MCF 10A (cell line): Measurements from ENCODE around the gene PPP1R15A. TPM values are rescaled to one million over a fixed set of nuclear protein-coding genes. Genes with fewer than 3 reads are reported as not detected.
"Not testable (repeated sequence)": the region's sequence is repeated elsewhere in the genome, so short reads cannot be mapped to it uniquely, and the experiment has no call there.

Experiments used
- BruUV-seq: library from RNA; stranded (reverse); fragments of 400-500 nt; replicated peaks from 2 replicates; lab custom pipeline; 2021; lab: Mats Ljungman, UMichigan
- CTCF ChIA-PET: fragments of 300-600 bp; sonication (Branson Sonifier 250); formaldehyde crosslinking; extraction: SDS; loops from one replicate; lab custom pipeline; 2021; ENCODE audit warnings: antibody characterized with exemption, inconsistent platforms; lab: Yijun Ruan, JAX
- POLR2A ChIA-PET: fragments of 300-600, 350-650 bp; sonication (Branson Sonifier 250); formaldehyde crosslinking; extraction: SDS; loops from one replicate; lab custom pipeline; 2020; ENCODE audit warnings: antibody characterized with exemption, inconsistent platforms; lab: Yijun Ruan, JAX
- DNase-seq: peaks from one replicate; pipeline ENCODE4 v3.0.0-alpha.2; 2018; ENCODE audit not compliant: unreplicated experiment
- H3K27ac Mint-ChIP-seq: one replicate; pipeline ENCODE4 v1.8.0; 2022; ENCODE audit warnings: mild to moderate bottlenecking, low read depth, mixed read lengths; ENCODE audit not compliant: unreplicated experiment
- H3K27me3 Mint-ChIP-seq: one replicate; pipeline ENCODE4 v1.8.0; 2022; ENCODE audit warnings: mixed read lengths; ENCODE audit not compliant: insufficient read depth, unreplicated experiment
- H3K36me3 Mint-ChIP-seq: one replicate; pipeline ENCODE4 v1.8.0; 2022; ENCODE audit warnings: mild to moderate bottlenecking, moderate library complexity, mixed read lengths; ENCODE audit not compliant: insufficient read depth, unreplicated experiment
- H3K4me1 Mint-ChIP-seq: one replicate; pipeline ENCODE4 v1.8.0; 2022; ENCODE audit warnings: mixed read lengths; ENCODE audit not compliant: insufficient read depth, unreplicated experiment
- H3K4me3 Mint-ChIP-seq: one replicate; pipeline ENCODE4 v1.8.0; 2022; ENCODE audit warnings: mild to moderate bottlenecking, moderate library complexity, mixed read lengths; ENCODE audit not compliant: unreplicated experiment
- H3K9me3 Mint-ChIP-seq: one replicate; pipeline ENCODE4 v1.8.0; 2022; ENCODE audit warnings: mixed read lengths; ENCODE audit not compliant: unreplicated experiment
- intact Hi-C: fragments of 100-400 bp; cut with micrococcal nuclease; formaldehyde crosslinking; loops from 2 replicates; pipeline ENCODE4 v1.14.1; 2022
- total RNA-seq: library from RNA; stranded (reverse); gene quantifications from 2 replicates; pipeline ENCODE4 v1.2.3, GENCODE V29; 2022
- TF ChIP-seq, protein P1 (sequence below): fragments of 200-600 bp; IDR thresholded peaks from one replicate; pipeline ENCODE4 v1.8.0; 2022; ENCODE audit warnings: antibody characterized with exemption, mild to moderate bottlenecking; ENCODE audit not compliant: unreplicated experiment

Gene PPP1R15A
- total RNA-seq, 1 experiment from 2014 or later, result 207 TPM

GRCh38 chr19:48881741-48882657, 9.8 kb downstream of the PPP1R15A start:
- no peak for DNase-seq
- H3K4me3 Mint-ChIP-seq, result no peak overlapping the region
- no peaks in the 10 kb centered on the region for H3K27me3 Mint-ChIP-seq
- H3K9me3 Mint-ChIP-seq, result no peaks in the 10 kb centered on the region
- no peak overlapping the region for H3K27ac Mint-ChIP-seq
- ChIA-PET CTCF (interaction anchor here (0.6 kb wide), 1 partner anchor 152 kb away, joined by 3 read pairs; no protein-coding TSS in a partner anchor), POLR2A (interaction anchor here (2.1 kb wide), 1 partner anchor 10 kb away, joined by 14 read pairs; the partner anchor contains the start of gene PPP1R15A)
- H3K36me3 Mint-ChIP-seq, result peaks cover 54% of the 10 kb centered on the region
- BruUV-seq, result no TSS peak
- no peaks in the 10 kb centered on the region for H3K4me1 Mint-ChIP-seq
- intact Hi-C loops, result no loop called here
- TF ChIP-seq, protein P1, sequence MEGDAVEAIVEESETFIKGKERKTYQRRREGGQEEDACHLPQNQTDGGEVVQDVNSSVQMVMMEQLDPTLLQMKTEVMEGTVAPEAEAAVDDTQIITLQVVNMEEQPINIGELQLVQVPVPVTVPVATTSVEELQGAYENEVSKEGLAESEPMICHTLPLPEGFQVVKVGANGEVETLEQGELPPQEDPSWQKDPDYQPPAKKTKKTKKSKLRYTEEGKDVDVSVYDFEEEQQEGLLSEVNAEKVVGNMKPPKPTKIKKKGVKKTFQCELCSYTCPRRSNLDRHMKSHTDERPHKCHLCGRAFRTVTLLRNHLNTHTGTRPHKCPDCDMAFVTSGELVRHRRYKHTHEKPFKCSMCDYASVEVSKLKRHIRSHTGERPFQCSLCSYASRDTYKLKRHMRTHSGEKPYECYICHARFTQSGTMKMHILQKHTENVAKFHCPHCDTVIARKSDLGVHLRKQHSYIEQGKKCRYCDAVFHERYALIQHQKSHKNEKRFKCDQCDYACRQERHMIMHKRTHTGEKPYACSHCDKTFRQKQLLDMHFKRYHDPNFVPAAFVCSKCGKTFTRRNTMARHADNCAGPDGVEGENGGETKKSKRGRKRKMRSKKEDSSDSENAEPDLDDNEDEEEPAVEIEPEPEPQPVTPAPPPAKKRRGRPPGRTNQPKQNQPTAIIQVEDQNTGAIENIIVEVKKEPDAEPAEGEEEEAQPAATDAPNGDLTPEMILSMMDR, result no peak

GRCh38 chr19:48883726-48884125, 11.5 kb downstream of the PPP1R15A start:
- Mint-ChIP-seq H3K9me3 (no peaks in the 10 kb centered on the region), H3K27ac (no peak overlapping the region), H3K4me3 (no peak overlapping the region), H3K27me3 (no peaks in the 10 kb centered on the region), H3K36me3 (peaks cover 37% of the 10 kb centered on the region), H3K4me1 (no peaks in the 10 kb centered on the region)
- no peak for DNase-seq
- intact Hi-C loops, result no loop called here
- no TSS peak for BruUV-seq
- POLR2A ChIA-PET, result interaction anchor here (1.2 kb wide), 1 partner anchor 12 kb away, joined by 3 read pairs; no protein-coding TSS in a partner anchor
- TF ChIP-seq, protein P1, result no peak
- CTCF ChIA-PET, result no interaction called here

DNA sequence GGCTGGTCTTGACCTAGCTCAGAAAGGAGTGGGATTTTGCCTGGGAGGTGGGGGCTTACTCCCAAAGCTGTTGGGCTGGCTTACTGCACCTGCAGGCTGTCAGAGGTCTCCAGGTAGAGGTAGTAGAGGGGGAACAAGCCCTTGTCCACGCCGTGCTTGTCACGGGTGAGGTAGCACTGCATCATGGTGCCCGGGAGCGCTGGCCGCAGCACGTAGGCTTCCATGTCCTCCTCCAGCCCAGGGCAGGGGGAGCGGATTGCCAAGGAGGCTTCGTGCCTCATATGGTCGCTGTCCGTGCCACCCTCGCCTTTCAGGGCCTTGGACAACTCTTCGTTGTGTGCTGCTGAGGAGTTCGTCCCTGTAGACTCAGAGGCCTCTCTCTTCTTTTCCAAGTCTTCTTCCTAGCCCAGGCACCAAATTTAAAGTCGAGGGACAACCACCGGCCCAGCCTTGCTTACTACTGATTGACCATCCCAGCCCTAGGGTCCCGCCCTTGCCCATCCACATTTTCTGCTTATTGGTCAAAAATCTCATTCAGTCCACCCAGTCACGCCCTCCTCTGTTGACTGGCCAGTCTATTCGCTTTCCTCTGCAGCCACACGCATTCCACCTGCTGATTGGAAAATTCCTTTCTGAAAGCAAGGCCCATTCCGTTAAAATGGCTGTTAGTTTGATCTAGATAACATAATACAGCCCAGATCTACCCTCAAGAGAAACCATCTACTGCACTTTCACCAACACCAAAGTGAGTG, 15.8 kb downstream of the PPP1R15A start:
- Mint-ChIP-seq H3K4me1 (no peaks in the 10 kb centered on the region), H3K9me3 (no peaks in the 10 kb centered on the region), H3K4me3 (no peak overlapping the region), H3K27ac (no peak overlapping the region), H3K27me3 (no peaks in the 10 kb centered on the region), H3K36me3 (no peaks in the 10 kb centered on the region)
- TF ChIP-seq, protein P1, result no peak
- intact Hi-C loops, result no loop called here
- ChIA-PET CTCF (interaction anchor here (0.6 kb wide), 2 partner anchors 71 to 300 kb away, joined by 3 read pairs; no protein-coding TSS in a partner anchor), POLR2A (interaction anchor here (1.4 kb wide), 1 partner anchor 16 kb away, joined by 5 read pairs; the partner anchor contains the start of gene PPP1R15A)
- BruUV-seq, result no TSS peak
- DNase-seq, result no peak

- intact Hi-C loops, CTCF ChIA-PET, H3K9me3 Mint-ChIP-seq, H3K27ac Mint-ChIP-seq, BruUV-seq, H3K36me3 Mint-ChIP-seq, DNase-seq, H3K27me3 Mint-ChIP-seq, H3K4me1 Mint-ChIP-seq, H3K4me3 Mint-ChIP-seq: not testable (repeated sequence)
- POLR2A ChIA-PET, result interaction anchor here (1.4 kb wide), 1 partner anchor 17 kb away, joined by 5 read pairs; the partner anchor contains the start of gene PPP1R15A
Observed at GRCh38 chr19:48889496-48889895, 17.3 kb downstream of the PPP1R15A start.
